SK-N-SH treated with all-trans-retinoic acid at 6 μM for 48 hours (cell line): ENCODE measurements around the gene TRMT112.

Experiments
- PPARA ChIP-seq: fragments of 250-450 bp; sonication (Bioruptor Pico); IDR thresholded peaks from 2 replicates; pipeline ENCODE4 v1.5.0; 2020; ENCODE audit warnings: mild to moderate bottlenecking, borderline replicate concordance
- RARB ChIP-seq: fragments of 250-450 bp; sonication (Bioruptor Pico); IDR thresholded peaks from 2 replicates; pipeline ENCODE4 v1.8.0; 2021; ENCODE audit warnings: mild to moderate bottlenecking, moderate library complexity
- SNAI2 ChIP-seq: fragments of 250-450 bp; sonication (Bioruptor Pico); IDR thresholded peaks from 2 replicates; pipeline ENCODE4 v1.5.0; 2020; ENCODE audit warnings: mild to moderate bottlenecking, moderate library complexity
- TOX ChIP-seq: fragments of 250-450 bp; sonication (Bioruptor Pico); IDR thresholded peaks from 2 replicates; pipeline ENCODE4 v1.8.0; 2021; ENCODE audit warnings: mild to moderate bottlenecking, moderate library complexity, borderline replicate concordance
- ZC3H10 ChIP-seq: fragments of 250-450 bp; sonication (Bioruptor Pico); IDR thresholded peaks from 2 replicates; pipeline ENCODE4 v1.5.1; 2021; ENCODE audit warnings: mild to moderate bottlenecking, moderate library complexity
- ZFP3 ChIP-seq: fragments of 250-450 bp; sonication (Bioruptor Pico); IDR thresholded peaks from 2 replicates; pipeline ENCODE4 v1.5.0; 2020; ENCODE audit warnings: mild to moderate bottlenecking, moderate library complexity
- ZFP30 ChIP-seq: fragments of 450-650 bp; formaldehyde crosslinking; IDR thresholded peaks from 2 replicates; pipeline ENCODE4 v1.5.0; 2022; ENCODE audit warnings: mild to moderate bottlenecking, moderate library complexity
- ZNF565 ChIP-seq: fragments of 450-650 bp; formaldehyde crosslinking; conservative IDR thresholded peaks from 2 replicates; pipeline ENCODE4 v1.5.0; 2020; ENCODE audit warnings: low read depth, mild to moderate bottlenecking, moderate library complexity
- TF ChIP-seq, protein P1 (sequence below): fragments of 250-450 bp; sonication (Bioruptor Pico); IDR thresholded peaks from 2 replicates; pipeline ENCODE4 v1.5.1; 2020; ENCODE audit warnings: low read depth, mild to moderate bottlenecking, moderate library complexity

DNA sequence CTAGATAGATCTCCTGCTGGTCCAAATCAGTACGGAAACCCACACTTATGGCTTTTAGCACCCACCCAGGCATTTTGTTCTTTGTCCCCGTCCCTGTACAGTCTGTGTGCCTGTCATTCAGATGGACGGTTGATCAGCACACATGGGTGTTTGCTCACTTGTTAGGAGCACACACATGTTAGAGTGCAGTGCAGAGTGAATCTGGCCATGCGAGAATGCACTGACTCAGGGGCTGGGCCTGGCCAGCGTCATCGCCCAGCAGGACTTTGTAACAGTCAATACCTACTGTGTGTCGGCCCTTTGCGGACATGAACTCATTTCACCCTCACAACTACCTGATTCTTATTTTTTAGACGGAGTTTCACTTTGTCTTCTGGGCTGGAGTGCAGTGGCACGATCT, 45.0 kb upstream of the TRMT112 start:
- TF ChIP-seq ZNF565, result no peak
- TF ChIP-seq RARB, result no peak
- no peak for TF ChIP-seq ZC3H10
- TF ChIP-seq TOX (CRISPR knock-in tag), result no peak
- no peak for TF ChIP-seq PPARA (CRISPR knock-in tag)
- TF ChIP-seq ZFP30 (CRISPR knock-in tag), result no peak
- TF ChIP-seq ZFP3 (CRISPR knock-in tag), result no peak
- TF ChIP-seq, protein P1, sequence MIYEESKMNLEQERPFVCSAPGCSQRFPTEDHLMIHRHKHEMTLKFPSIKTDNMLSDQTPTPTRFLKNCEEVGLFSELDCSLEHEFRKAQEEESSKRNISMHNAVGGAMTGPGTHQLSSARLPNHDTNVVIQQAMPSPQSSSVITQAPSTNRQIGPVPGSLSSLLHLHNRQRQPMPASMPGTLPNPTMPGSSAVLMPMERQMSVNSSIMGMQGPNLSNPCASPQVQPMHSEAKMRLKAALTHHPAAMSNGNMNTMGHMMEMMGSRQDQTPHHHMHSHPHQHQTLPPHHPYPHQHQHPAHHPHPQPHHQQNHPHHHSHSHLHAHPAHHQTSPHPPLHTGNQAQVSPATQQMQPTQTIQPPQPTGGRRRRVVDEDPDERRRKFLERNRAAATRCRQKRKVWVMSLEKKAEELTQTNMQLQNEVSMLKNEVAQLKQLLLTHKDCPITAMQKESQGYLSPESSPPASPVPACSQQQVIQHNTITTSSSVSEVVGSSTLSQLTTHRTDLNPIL (CRISPR knock-in tag), result no peak
- no peak for TF ChIP-seq SNAI2 (CRISPR knock-in tag)
